ENCODE data around the gene HPGDS.
A peak's percentile ranks its signal among the peaks of the same experiment; 100 is the strongest.
"Not testable (repeated sequence)": the region's sequence is repeated elsewhere in the genome, so short reads cannot be mapped to it uniquely, and the experiment has no call there.

HPGDS gene

GRCh38 chr4:94342694-94343093 lies at the start of gene HPGDS:
Gene HPGDS (minus strand): TSS chr4:94342836. CDS start chr4:94334629, 8,207 bp downstream.
- DNase-seq: no peak

- peak; percentile 18 for DNase-seq
Observed at GRCh38 chr4:94390804-94391410, 48.3 kb upstream of the HPGDS start.

- no peak for DNase-seq
Observed at GRCh38 chr4:94389595-94390267, 47.1 kb upstream of the HPGDS start.

- not testable (repeated sequence) for DNase-seq
Observed at GRCh38 chr4:94387965-94388364, 45.3 kb upstream of the HPGDS start.

- not testable (repeated sequence) for DNase-seq
Observed at GRCh38 chr4:94385452-94385851, 42.8 kb upstream of the HPGDS start.

- not testable (repeated sequence) for DNase-seq
Observed at GRCh38 chr4:94382891-94383290, 40.3 kb upstream of the HPGDS start.

- no peak for DNase-seq
Observed at GRCh38 chr4:94378047-94378446, 35.4 kb upstream of the HPGDS start.

- DNase-seq: no peak
Observed at GRCh38 chr4:94377294-94377693, 34.7 kb upstream of the HPGDS start.

- no peak for DNase-seq
Observed at GRCh38 chr4:94375364-94375763, 32.7 kb upstream of the HPGDS start.

- no peak for DNase-seq
Observed at GRCh38 chr4:94373752-94374151, 31.1 kb upstream of the HPGDS start.

- DNase-seq: no peak
Observed at GRCh38 chr4:94372991-94373390, 30.4 kb upstream of the HPGDS start.

GRCh38 chr4:94372228-94372978 lies 29.8 kb upstream of the HPGDS start:
- DNase-seq: no peak

- no peak for DNase-seq
Observed at GRCh38 chr4:94371290-94371689, 28.7 kb upstream of the HPGDS start.

GRCh38 chr4:94370533-94371254 lies 28.1 kb upstream of the HPGDS start:
- DNase-seq: no peak

GRCh38 chr4:94369046-94369445 lies 26.4 kb upstream of the HPGDS start:
- DNase-seq: no peak

GRCh38 chr4:94368459-94368858 lies 25.8 kb upstream of the HPGDS start:
- DNase-seq: no peak

- DNase-seq: no peak
Observed at GRCh38 chr4:94365304-94365703, 22.7 kb upstream of the HPGDS start.

- no peak for DNase-seq
Observed at GRCh38 chr4:94364527-94364926, 21.9 kb upstream of the HPGDS start.

- no peak for DNase-seq
Observed at GRCh38 chr4:94363136-94363655, 20.6 kb upstream of the HPGDS start.

- no peak for DNase-seq
Observed at GRCh38 chr4:94359838-94360237, 17.2 kb upstream of the HPGDS start.

GRCh38 chr4:94359221-94359620 lies 16.6 kb upstream of the HPGDS start:
- no peak for DNase-seq

GRCh38 chr4:94358101-94358500 lies 15.5 kb upstream of the HPGDS start:
- no peak for DNase-seq

GRCh38 chr4:94357624-94358023 lies 15.0 kb upstream of the HPGDS start:
- DNase-seq: no peak
